Measurements from ENCODE around the gene ACTR6.

Gene ACTR6

GRCh38 chr12:100234166-100234565, 33.6 kb downstream of the ACTR6 start:
- TF ChIP-seq CTCF (IDR thresholded peaks at IDR 0.05) = no peak

- peak; percentile 84 for TF ChIP-seq CTCF (IDR thresholded peaks at IDR 0.05)
Measured at GRCh38 chr12:100234591-100235304, 34.1 kb downstream of the ACTR6 start.

GRCh38 chr12:100238801-100239200, 38.2 kb downstream of the ACTR6 start:
- TF ChIP-seq CTCF (IDR thresholded peaks at IDR 0.05) = no peak

- no peak for TF ChIP-seq CTCF (IDR thresholded peaks at IDR 0.05)
Measured at GRCh38 chr12:100239589-100239988, 39.0 kb downstream of the ACTR6 start.

GRCh38 chr12:100243137-100243536, 42.5 kb downstream of the ACTR6 start:
- TF ChIP-seq CTCF (IDR thresholded peaks at IDR 0.05) = no peak

- TF ChIP-seq CTCF (IDR thresholded peaks at IDR 0.05) = no peak
Measured at GRCh38 chr12:100247765-100248164, 47.1 kb downstream of the ACTR6 start.

GRCh38 chr12:100248886-100249285, 48.3 kb downstream of the ACTR6 start:
- no peak for TF ChIP-seq CTCF (IDR thresholded peaks at IDR 0.05)

GRCh38 chr12:100249941-100250340, 49.3 kb downstream of the ACTR6 start:
- no peak for TF ChIP-seq CTCF (IDR thresholded peaks at IDR 0.05)
